HUES6 (cell line): ENCODE data around the gene PTPRM.

Source experiments
- H3K27ac ChIP-seq: 2 replicates; pipeline ENCODE4 v1.7.0; 2013; ENCODE audit warnings: low read depth, mild to moderate bottlenecking, low read length, inconsistent platforms
- H3K27me3 ChIP-seq: 2 replicates; pipeline ENCODE4 v1.6.1; 2013; ENCODE audit warnings: low read length; ENCODE audit not compliant: control insufficient read depth, insufficient read depth
- H3K36me3 ChIP-seq: 2 replicates; pipeline ENCODE4 v1.6.1; 2013; ENCODE audit warnings: low read length; ENCODE audit not compliant: control insufficient read depth, insufficient read depth
- H3K4me1 ChIP-seq: 2 replicates; pipeline ENCODE4 v1.6.1; 2013; ENCODE audit warnings: low read length; ENCODE audit not compliant: control insufficient read depth, insufficient read depth
- H3K4me3 ChIP-seq: 2 replicates; pipeline ENCODE4 v1.5.1; 2013; ENCODE audit warnings: low read depth, low read length
- H3K9ac ChIP-seq: one replicate; pipeline ENCODE4 v1.6.1; 2013; ENCODE audit warnings: mild to moderate bottlenecking, low read length
- H3K9me3 ChIP-seq: 2 replicates; pipeline ENCODE4 v1.6.1; 2013; ENCODE audit warnings: low read depth, low read length; ENCODE audit not compliant: control insufficient read depth, insufficient read depth

Gene PTPRM

DNA sequence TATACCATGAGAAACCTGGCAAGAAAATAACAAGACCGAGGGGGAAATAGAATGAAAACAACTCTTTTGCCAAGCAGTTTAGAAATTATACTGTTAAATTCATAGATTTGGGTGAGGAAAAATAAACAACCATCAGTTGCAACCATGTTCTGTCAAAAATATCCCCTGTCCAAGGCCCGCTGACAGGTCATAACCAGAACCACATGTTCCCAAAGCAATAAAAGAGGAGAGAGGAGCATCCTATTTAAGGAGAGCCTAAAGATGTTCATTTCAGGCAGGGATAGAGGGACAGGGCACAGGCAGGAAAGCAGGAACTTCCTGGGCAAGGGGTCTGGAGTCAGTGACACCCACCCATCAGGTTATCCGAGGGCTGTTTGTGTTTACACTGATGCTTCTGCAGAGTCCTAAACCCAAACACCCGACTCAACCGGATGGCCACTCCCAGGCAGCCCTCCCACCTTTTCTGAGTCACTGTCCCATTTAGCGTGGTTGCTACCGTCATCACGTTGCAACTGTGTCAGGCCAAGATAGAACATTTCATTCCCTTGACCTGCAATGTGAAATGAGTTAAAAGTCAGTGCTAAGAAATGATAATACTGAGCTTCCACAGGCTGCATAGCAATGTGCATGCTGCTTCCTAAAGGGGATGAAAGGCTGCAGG is 573.9 kb downstream of the PTPRM start:
- Histone ChIP-seq H3K9ac (no peak overlapping the region), H3K36me3 (no peaks in the 10 kb centered on the region), H3K4me3 (no peak overlapping the region), H3K27ac (no peak overlapping the region), H3K9me3 (peaks cover 5% of the 10 kb centered on the region), H3K27me3 (no peaks in the 10 kb centered on the region), H3K4me1 (peaks cover 2% of the 10 kb centered on the region; the same call in 1 of the 2 replicates)

DNA sequence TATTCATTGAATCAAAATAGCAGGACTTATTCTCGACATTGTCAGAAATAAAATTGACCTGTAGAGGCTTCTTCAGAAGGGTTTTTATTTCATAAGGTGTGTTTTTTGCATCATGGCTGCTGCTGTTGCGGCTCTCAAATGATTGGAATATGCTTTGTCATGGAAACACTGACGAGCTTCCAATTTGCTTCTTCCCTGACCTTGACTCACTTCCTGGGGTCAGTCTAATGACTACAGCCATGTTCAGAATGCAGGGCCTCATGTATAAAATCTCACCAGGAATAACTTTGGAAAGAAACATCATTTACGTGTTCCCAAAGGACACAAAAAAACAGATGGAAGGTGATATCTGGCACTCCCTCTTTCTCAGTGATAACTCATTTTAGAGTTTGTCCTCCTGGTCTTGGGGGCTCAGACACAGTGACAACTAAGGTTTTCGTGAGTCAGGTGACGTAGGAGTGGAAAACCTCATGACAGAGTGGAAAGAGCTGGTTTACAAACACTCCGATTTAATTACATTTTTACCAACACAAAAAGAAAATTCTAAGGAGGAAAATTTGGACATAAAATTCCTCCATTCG is 575.1 kb downstream of the PTPRM start:
- no peaks in the 10 kb centered on the region for H3K27me3 ChIP-seq
- H3K9ac ChIP-seq = no peak overlapping the region
- H3K9me3 ChIP-seq = peaks cover 7% of the 10 kb centered on the region
- peaks cover 2% of the 10 kb centered on the region; the same call in 1 of the 2 replicates for H3K4me1 ChIP-seq
- H3K27ac ChIP-seq = no peak overlapping the region
- H3K36me3 ChIP-seq = no peaks in the 10 kb centered on the region
- H3K4me3 ChIP-seq = no peak overlapping the region

DNA sequence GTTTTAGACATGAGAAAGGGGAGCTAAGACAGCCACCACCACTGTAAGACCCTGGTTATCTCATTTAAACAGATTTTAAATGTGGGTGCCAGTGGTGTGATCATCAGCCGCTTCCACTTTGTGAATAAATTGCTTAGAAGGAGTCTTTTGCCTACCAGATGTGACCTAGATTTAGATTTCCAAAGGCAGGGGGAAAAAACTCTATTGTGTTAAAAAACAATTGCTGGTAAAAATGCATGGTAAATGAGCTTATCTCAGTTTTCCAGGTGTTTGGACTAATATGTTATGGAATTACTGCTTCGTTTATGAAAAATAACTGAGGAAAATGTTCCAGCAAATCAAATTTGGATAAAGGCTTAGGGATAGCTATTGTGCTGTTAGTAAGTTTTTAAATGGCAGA is 575.8 kb downstream of the PTPRM start:
- H3K36me3 ChIP-seq = no peaks in the 10 kb centered on the region
- peaks cover 7% of the 10 kb centered on the region for H3K9me3 ChIP-seq
- peaks cover 2% of the 10 kb centered on the region; the same call in 1 of the 2 replicates for H3K4me1 ChIP-seq

DNA sequence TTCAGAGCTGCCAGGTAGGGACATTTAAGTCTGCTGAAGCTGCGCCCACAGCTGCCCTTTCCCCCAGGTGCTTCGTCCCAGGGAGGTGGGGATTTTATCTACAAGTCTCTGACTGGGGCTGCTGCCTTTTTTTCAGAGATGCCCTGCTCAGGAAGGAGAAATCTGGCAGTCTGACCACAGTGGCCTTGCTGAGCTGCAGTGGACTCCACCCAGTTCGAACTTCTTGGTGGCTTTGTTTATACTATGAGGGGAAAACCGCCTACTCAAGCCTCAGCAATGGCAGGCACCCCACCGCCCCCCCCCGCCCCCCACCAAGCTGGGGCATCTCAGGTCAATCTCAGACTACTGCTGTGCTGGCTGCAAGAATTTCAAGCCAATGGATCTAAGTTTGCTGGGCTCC is 584.1 kb downstream of the PTPRM start:
- no peak overlapping the region for H3K4me3 ChIP-seq
- H3K36me3 ChIP-seq = no peaks in the 10 kb centered on the region
- H3K27ac ChIP-seq = no peak overlapping the region
- H3K9ac ChIP-seq = no peak overlapping the region
- no peaks in the 10 kb centered on the region for H3K27me3 ChIP-seq
- no peaks in the 10 kb centered on the region for H3K4me1 ChIP-seq
- 0 out of 2 replicates have a peak, but pooled peaks cover 3% of the 10 kb centered on the region for H3K9me3 ChIP-seq

More for the DNA sequence above, 575.8 kb downstream of the PTPRM start:
- H3K27me3 ChIP-seq = no peaks in the 10 kb centered on the region
- no peak overlapping the region for H3K9ac ChIP-seq
- no peak overlapping the region for H3K4me3 ChIP-seq
- H3K27ac ChIP-seq = no peak overlapping the region

DNA sequence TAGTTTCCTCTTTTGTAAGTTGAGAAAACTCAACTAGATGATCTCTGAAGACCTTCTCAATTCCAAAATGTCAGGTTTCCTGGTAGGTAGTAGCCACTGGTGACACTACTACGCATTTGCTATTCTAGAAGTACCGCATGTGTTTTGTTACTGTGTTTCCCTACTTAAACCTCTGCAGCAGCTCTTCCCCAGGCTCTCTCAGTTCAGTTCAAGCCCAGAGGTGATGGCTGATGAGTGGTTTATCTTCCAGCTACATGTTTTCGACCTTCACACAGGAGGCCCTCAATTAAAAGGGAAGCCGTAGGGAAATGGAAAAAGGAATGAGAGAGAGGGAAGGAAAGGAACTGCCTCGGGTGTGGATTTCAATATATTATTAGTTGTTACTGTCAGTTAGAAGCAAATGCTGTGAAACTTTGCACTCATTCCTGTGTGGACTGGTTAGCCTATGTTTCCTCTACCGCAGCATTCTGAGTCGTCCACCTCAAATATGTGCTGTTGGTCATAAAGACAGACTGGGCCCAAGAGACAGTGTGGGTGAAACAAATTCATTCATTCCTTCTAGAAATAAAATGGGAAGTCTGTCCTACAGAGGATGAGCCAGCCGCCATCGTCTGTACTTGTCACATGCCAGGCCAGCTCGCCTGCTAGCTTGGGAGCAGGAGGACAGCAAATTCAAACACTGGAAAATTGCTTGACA is 586.9 kb downstream of the PTPRM start:
- no peak overlapping the region for H3K4me3 ChIP-seq
- no peak overlapping the region for H3K27ac ChIP-seq
- no peak overlapping the region for H3K9ac ChIP-seq
- no peaks in the 10 kb centered on the region for H3K27me3 ChIP-seq
- H3K4me1 ChIP-seq = no peaks in the 10 kb centered on the region
- peaks cover 3% of the 10 kb centered on the region for H3K9me3 ChIP-seq
- no peaks in the 10 kb centered on the region; the same call in 1 of the 2 replicates for H3K36me3 ChIP-seq

DNA sequence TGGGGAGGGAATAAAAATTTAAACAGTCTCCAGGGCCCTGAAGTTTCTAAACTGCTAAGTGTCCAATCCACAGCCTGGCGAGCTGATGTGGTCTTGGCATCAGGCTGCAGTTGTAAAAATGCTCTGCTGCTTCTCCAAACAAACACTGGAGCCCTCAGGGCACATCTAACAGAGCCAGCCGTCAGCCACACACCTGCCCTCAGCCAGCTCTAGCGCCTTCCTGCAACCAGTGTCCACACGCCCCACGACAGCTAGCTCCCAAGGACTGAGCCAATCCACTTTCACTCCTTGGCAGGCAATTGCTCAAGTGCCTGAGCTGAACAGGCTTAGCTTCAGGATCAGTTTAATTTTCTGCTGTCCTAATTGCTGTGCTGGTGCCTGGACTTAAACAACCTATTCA is 595.7 kb downstream of the PTPRM start:
- Histone ChIP-seq H3K9me3 (peaks cover 3% of the 10 kb centered on the region), H3K36me3 (no peaks in the 10 kb centered on the region; the same call in 1 of the 2 replicates), H3K4me1 (peaks cover 6% of the 10 kb centered on the region; the same call in 1 of the 2 replicates), H3K9ac (no peak overlapping the region), H3K27ac (no peak overlapping the region), H3K27me3 (no peaks in the 10 kb centered on the region), H3K4me3 (no peak overlapping the region)

GRCh38 chr18:8163286-8163959 is 596.3 kb downstream of the PTPRM start:
- peaks cover 3% of the 10 kb centered on the region for H3K9me3 ChIP-seq
- H3K36me3 ChIP-seq = no peaks in the 10 kb centered on the region; the same call in 1 of the 2 replicates
- peaks cover 6% of the 10 kb centered on the region; the same call in 1 of the 2 replicates for H3K4me1 ChIP-seq
- H3K4me3 ChIP-seq = no peak overlapping the region
- H3K9ac ChIP-seq = no peak overlapping the region
- no peak overlapping the region for H3K27ac ChIP-seq
- H3K27me3 ChIP-seq = no peaks in the 10 kb centered on the region

DNA sequence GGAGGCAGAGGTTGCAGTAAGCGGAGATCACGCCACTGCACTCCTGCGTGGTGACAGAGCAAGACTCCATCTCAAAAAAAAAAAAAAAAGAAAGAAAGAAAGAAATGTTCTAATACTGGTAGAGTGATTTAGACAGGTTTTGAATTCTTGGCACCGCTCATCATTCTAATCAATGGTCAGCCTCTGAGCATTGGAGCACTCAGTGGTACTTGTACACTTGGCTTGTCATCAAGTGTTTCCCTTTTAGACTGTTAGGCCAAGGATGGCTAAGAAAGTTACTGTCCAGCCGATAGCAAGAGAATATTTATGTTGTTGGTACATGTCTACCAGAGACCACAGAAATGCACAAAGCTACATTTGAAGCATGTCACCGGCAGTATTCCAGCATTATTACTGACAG is 598.0 kb downstream of the PTPRM start:
- H3K4me3 ChIP-seq = no peak overlapping the region
- peaks cover 6% of the 10 kb centered on the region; the same call in 1 of the 2 replicates for H3K4me1 ChIP-seq
- no peaks in the 10 kb centered on the region for H3K36me3 ChIP-seq

GRCh38 chr18:8167026-8167425 is 599.9 kb downstream of the PTPRM start:
- Histone ChIP-seq H3K27me3 (no peaks in the 10 kb centered on the region), H3K9ac (no peak overlapping the region), H3K4me1 (peaks cover 6% of the 10 kb centered on the region; the same call in 1 of the 2 replicates), H3K27ac (no peak overlapping the region), H3K4me3 (no peak overlapping the region), H3K36me3 (no peaks in the 10 kb centered on the region), H3K9me3 (no peaks in the 10 kb centered on the region)

More for the DNA sequence above, 598.0 kb downstream of the PTPRM start:
- H3K27ac ChIP-seq = no peak overlapping the region
- no peaks in the 10 kb centered on the region for H3K9me3 ChIP-seq
- H3K9ac ChIP-seq = no peak overlapping the region
- H3K27me3 ChIP-seq = no peaks in the 10 kb centered on the region

- H3K36me3 ChIP-seq = no peaks in the 10 kb centered on the region
- peaks cover 3% of the 10 kb centered on the region; the same call in 1 of the 2 replicates for H3K4me1 ChIP-seq
- no peak overlapping the region for H3K27ac ChIP-seq
- no peaks in the 10 kb centered on the region for H3K27me3 ChIP-seq
- H3K9me3 ChIP-seq = no peaks in the 10 kb centered on the region
- H3K9ac ChIP-seq = no peak overlapping the region
- H3K4me3 ChIP-seq = no peak overlapping the region
Observed at GRCh38 chr18:8167673-8168072, 600.6 kb downstream of the PTPRM start.
